Measurements from ENCODE around the gene DCTN5. TPM values are rescaled to one million over a fixed set of nuclear protein-coding genes. Genes with fewer than 3 reads are reported as not detected.
"Not testable (repeated sequence)": the region's sequence is repeated elsewhere in the genome, so short reads cannot be mapped to it uniquely, and the experiment has no call there.

Gene DCTN5
- total and polyA plus RNA-seq, 12 donors = 7.9 to 67.8 (median 36.1) TPM

GRCh38 chr16:23629516-23629915 lies 11.8 kb upstream of the DCTN5 start:
- Histone ChIP-seq H3K36me3 (replicated peaks in 1 of 2) (peaks cover 0 to 47% of the 10 kb centered on the region in 2 donors), H3K4me3 (no peak overlapping the region), H3K9me3 (replicated peaks in 1 of 3) (no peaks in the 10 kb centered on the region), H3K27me3 (no peaks in the 10 kb centered on the region), H3K27ac (no peak overlapping the region), H3K4me1 (replicated peaks in 1 of 2) (no peaks in the 10 kb centered on the region)
- DNase-seq = no peak
- 92 to 97% (median 94%) methylated on average over 8 of the region's 8 CpGs for WGBS, 4 donors
- TF ChIP-seq POLR2A (IDR thresholded peaks at IDR 0.05) = no peak
- TF ChIP-seq CTCF (IDR thresholded peaks at IDR 0.05) = no peak
- intact Hi-C loops (cut with DNase I) = no loop called here

- H3K27ac ChIP-seq; intact Hi-C loops (cut with DNase I); DNase-seq; H3K4me1 ChIP-seq (replicated peaks in 1 of 2); H3K9me3 ChIP-seq (replicated peaks in 1 of 3); H3K27me3 ChIP-seq; H3K4me3 ChIP-seq: not testable (repeated sequence)
- peaks cover 0 to 53% of the 10 kb centered on the region in 2 donors for H3K36me3 ChIP-seq (replicated peaks in 1 of 2)
- 94 to 100% (median 99%) methylated on average over 3 of the region's 3 CpGs for WGBS, 4 donors
Observed at GRCh38 chr16:23631874-23632273, 9.4 kb upstream of the DCTN5 start.

- Histone ChIP-seq H3K4me1 (replicated peaks in 1 of 2) (peaks cover 0 to 2% of the 10 kb centered on the region in 2 donors), H3K27ac (no peak overlapping the region), H3K27me3 (no peaks in the 10 kb centered on the region), H3K36me3 (replicated peaks in 1 of 2) (peaks cover 0 to 44% of the 10 kb centered on the region in 2 donors), H3K4me3 (no peak overlapping the region), H3K9me3 (replicated peaks in 1 of 3) (no peaks in the 10 kb centered on the region)
- 96 to 100% (median 98%) methylated on average over 4 of the region's 4 CpGs for WGBS, 4 donors
- DNase-seq = no peak
- no peak for TF ChIP-seq POLR2A (IDR thresholded peaks at IDR 0.05)
- TF ChIP-seq CTCF (IDR thresholded peaks at IDR 0.05) = no peak
- intact Hi-C loops (cut with DNase I) = no loop called here
Observed at GRCh38 chr16:23634461-23635036, 6.7 kb upstream of the DCTN5 start.

GRCh38 chr16:23635958-23636357 lies 5.3 kb upstream of the DCTN5 start:
- no peak overlapping the region for H3K27ac ChIP-seq
- intact Hi-C loops (cut with DNase I) = no loop called here
- no peaks in the 10 kb centered on the region for H3K27me3 ChIP-seq
- no peaks in the 10 kb centered on the region for H3K9me3 ChIP-seq (replicated peaks in 1 of 3)
- no peak for TF ChIP-seq POLR2A (IDR thresholded peaks at IDR 0.05)
- no peak for TF ChIP-seq CTCF (IDR thresholded peaks at IDR 0.05)
- no peak for DNase-seq
- H3K4me1 ChIP-seq (replicated peaks in 1 of 2) = peaks cover 7 to 13% of the 10 kb centered on the region in 2 donors
- H3K4me3 ChIP-seq = no peak overlapping the region
- H3K36me3 ChIP-seq (replicated peaks in 1 of 2) = peaks cover 0 to 38% of the 10 kb centered on the region in 2 donors

GRCh38 chr16:23640615-23640930 lies 693 bp upstream of the DCTN5 start:
- Histone ChIP-seq H3K9me3 (replicated peaks in 1 of 3) (no peaks in the 10 kb centered on the region), H3K27ac (peak overlapping the region in 3 of 5 donors; percentile 75 to 94 (median 80)), H3K4me1 (replicated peaks in 1 of 2) (peaks cover 15 to 21% of the 10 kb centered on the region in 2 donors), H3K4me3 (peak overlapping the region; percentile 69 to 100 (median 98)), H3K27me3 (no peaks in the 10 kb centered on the region), H3K36me3 (replicated peaks in 1 of 2) (peaks cover 0 to 48% of the 10 kb centered on the region in 2 donors)
- WGBS, 4 donors = 0 to 5% (median 2%) methylated on average over 8 of the region's 8 CpGs
- TF ChIP-seq POLR2A (IDR thresholded peaks at IDR 0.05) (no peak), CTCF (IDR thresholded peaks at IDR 0.05) (no peak)
- no peak for DNase-seq
- intact Hi-C loops (cut with DNase I) = no loop called here

Data from adrenal gland (tissue), 12 donors.